C4-2B (cell line): ENCODE measurements around the gene APAF1.

ENCODE experiments used
- H3K27ac ChIP-seq: fragments of 450-650 bp; 2 replicates; pipeline ENCODE4 v1.5.1; 2017
- ZFX ChIP-seq: fragments of 450-650 bp; IDR thresholded peaks from 2 replicates; pipeline ENCODE4 v1.6.1; 2017
- TF ChIP-seq, protein P1 (sequence below): fragments of 450-650 bp; conservative IDR thresholded peaks from 2 replicates; pipeline ENCODE4 v1.5.1; 2017; ENCODE audit warnings: mild to moderate bottlenecking

Gene APAF1

DNA sequence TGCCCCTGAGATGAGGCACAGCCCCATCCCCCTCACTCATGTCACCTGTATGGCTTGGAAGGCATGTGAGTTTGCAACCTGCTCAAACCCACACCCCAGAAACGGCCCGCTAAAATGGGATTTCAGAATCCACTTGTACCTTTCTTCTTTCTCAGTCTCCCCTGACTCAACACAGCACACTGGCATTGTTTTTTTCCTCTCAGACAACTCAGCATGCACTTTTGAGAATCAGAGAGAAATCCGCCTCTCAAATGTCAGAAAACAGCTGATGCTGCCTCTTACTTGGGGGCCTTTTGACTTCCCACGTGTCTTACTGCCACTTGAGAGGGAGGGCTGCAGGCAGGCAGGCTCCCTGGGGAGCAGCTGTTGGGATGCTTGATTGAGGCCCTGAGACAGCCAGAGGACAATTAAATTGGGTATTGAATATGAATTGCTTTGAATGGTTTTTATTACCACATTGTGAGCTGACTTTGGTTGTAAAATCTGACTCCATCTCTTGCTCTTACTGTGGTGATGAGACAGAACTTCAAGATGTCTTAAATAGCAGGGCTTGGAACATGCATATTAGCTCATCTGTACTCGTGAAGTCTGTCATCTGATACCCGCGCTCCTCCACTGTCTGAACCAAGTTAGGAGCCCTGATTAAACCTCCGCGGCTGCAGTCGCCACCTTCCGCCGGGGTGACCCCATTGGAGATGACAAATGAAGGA is 96.6 kb downstream of the APAF1 start:
- no peak for TF ChIP-seq ZFX
- TF ChIP-seq, protein P1, sequence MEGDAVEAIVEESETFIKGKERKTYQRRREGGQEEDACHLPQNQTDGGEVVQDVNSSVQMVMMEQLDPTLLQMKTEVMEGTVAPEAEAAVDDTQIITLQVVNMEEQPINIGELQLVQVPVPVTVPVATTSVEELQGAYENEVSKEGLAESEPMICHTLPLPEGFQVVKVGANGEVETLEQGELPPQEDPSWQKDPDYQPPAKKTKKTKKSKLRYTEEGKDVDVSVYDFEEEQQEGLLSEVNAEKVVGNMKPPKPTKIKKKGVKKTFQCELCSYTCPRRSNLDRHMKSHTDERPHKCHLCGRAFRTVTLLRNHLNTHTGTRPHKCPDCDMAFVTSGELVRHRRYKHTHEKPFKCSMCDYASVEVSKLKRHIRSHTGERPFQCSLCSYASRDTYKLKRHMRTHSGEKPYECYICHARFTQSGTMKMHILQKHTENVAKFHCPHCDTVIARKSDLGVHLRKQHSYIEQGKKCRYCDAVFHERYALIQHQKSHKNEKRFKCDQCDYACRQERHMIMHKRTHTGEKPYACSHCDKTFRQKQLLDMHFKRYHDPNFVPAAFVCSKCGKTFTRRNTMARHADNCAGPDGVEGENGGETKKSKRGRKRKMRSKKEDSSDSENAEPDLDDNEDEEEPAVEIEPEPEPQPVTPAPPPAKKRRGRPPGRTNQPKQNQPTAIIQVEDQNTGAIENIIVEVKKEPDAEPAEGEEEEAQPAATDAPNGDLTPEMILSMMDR = no peak
- no peak overlapping the region for H3K27ac ChIP-seq

DNA sequence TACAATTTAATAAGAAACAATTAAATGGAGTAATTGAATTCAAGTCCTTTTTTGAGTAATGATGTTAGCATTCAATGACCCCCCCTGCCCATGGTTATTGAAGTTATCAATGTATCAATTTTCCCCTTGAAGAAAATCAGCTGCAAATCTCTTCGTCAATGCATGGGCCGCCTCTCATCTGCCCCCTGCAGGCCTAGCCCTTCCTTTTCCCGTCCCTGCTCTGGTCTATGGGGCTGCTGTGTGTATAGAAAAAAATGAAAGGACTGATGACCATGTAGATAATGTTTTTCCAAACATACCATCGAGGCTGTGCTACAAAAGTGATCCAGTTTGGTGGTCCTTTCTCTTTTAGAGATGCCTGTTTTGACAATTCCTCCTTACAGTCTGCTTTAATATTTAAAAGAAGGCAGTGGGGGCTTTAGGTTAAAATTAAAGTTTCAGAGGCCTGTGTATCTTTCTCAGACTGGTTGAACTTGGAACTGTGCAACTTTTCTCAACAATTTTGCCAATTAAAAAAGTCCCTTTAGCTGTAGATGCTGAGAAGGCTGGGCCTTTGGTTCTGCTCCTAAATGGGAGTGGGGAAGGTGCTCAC is 98.4 kb downstream of the APAF1 start:
- no peak overlapping the region for H3K27ac ChIP-seq
- TF ChIP-seq ZFX = no peak
- TF ChIP-seq, protein P1 = peak; percentile 83

DNA sequence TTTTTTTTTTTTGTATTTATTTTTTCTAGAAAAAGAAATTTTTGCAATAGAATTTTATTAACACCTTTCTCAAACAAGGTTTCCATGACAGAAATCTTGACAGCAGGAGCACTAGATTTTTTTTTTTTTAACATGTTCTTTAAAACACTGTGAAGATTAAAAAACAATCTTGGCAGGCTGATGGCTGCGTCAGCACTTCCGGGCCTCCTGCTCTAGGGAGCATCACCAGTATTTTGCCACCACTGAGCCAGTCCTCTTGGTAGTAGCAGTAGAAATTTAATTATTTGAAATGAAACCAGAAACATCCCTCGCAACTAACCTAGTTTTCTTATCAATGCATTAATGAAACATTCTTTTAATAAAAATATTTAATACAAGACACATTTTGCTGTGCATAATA is 99.6 kb downstream of the APAF1 start:
- H3K27ac ChIP-seq = no peak overlapping the region
- TF ChIP-seq, protein P1 = no peak
- no peak for TF ChIP-seq ZFX

DNA sequence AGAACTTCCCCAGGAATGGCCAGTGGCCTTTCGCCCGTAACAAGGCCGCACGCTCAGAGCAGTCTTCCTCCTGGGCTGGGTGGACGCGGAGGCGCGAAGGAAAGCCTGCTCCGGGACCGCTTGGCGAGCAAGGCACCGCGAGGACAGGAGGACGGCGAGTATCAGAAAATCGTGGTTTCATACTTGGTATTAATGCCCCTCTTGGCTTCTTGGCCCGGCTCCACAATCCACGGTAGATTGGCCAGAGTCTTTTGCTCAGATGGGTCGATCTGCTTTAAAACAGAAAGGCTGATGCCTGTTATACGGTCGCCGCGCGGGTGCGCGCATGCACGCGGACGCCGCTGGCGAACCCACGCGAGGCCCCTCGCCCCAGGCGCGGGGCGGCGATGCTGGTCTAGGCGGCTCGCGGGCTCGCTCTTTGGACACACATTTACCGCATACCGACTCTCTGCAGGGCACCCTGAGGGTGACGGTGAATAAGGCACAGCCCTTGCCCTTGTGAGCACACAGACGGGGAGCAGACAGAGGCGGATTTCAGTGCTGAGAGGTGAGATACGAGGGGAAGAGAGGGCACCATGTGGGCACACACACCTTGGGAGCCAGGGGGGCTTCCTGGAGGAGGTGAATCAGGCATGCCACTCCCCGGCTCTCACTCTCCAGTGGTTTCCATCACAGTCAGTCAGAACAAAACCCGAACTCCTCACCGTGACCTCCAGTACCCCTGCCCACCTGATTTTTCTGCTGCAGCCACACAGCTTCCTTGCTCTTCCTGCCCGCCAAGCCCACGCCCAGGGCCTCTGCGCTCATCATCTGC is 100.7 kb downstream of the APAF1 start:
- TF ChIP-seq ZFX = no peak
- TF ChIP-seq, protein P1 = no peak

DNA sequence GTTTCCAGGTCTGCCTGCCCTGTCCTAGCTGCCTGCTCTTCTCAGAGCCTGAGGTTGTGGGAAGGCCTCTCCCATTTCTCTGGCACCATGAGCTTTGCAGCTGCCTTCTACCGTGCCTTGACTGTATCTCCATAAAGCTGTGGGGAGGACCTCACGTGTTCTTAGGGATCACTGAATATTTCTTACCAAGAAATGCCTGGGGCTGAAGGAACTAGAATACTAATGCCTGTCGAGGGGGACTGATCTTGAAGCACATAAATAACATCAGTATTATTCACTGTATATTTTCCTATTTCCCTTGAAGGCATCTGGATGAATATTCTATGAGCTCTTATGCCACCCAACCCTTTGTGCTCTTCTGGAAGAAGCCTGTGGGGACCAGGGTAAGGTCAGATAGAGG is 103.4 kb downstream of the APAF1 start:
- H3K27ac ChIP-seq = no peak overlapping the region
- TF ChIP-seq ZFX = no peak
- TF ChIP-seq, protein P1 = no peak

More for the DNA sequence above, 100.7 kb downstream of the APAF1 start:
- H3K27ac ChIP-seq = no peak overlapping the region

DNA sequence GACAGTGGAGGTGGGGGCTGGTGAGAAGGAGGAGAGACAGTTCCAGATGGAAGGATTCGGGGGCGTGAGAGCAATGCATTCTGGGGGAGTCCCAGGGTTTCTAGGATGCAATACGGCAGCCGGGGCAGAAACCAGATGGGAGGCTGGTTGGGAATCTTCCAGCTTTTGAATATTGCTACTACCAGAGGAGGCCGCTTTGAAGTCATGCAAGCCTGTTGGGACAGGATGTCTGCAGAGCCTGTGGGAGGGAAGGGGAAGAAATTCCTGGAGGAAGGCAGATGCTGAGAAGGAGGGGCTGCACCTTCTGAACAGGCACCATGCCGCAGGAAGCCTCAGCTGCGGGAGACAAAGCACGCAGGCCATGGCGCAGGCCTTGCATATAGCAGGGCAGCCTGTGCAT is 105.4 kb downstream of the APAF1 start:
- no peak overlapping the region for H3K27ac ChIP-seq
- TF ChIP-seq, protein P1 = no peak
- no peak for TF ChIP-seq ZFX
